ENCODE results near the gene MALSU1. TPM values are rescaled to one million over a fixed set of nuclear protein-coding genes. Genes with fewer than 3 reads are reported as not detected.

MALSU1 gene
- total and polyA plus RNA-seq, 2 of the 13 experiments (the other 11 are each of a cell fraction or from before 2014, with no cell fraction given): 72.0 to 141 TPM

DNA sequence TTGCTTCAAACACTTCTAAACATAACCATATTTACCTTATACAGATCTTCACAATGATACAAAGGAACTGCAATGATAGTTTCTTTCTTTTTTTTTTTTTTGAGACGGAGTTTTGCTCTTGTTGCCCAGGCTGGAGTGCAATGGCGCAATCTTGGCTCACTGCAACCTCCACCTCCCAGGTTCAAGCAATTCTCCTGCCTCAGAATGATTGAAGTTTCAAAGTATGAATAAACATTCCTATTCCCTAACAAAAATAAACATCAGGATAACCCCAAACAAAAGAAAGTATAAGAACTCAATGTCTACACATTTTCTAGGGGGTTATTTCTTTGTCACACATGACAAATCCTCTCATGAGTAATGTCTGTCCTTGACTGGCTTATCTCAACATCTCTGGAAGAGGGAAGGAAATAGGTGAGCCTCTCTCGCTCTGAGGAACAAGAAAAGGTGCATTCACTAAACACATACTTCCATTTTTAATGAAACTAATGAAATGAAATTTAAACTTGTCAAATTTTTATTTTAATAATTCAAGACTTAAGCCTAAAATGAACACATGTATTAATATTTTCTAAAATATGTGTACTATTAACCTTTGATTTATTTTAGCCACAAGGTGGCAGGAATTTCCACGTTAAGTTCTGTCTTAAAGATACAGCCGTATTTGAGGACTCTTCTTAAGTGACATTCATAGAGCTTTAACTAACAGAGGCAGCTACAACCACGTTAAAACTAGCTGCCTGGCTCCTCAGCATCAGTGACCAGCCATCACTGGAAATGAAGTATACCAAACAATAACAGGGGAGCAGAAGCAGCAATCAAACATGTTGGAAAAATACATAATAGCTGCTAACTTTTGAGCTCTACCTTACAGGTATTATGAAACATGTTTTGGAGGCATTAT, 58.3 kb downstream of the MALSU1 start (continued):
- TF ChIP-seq, protein P1, sequence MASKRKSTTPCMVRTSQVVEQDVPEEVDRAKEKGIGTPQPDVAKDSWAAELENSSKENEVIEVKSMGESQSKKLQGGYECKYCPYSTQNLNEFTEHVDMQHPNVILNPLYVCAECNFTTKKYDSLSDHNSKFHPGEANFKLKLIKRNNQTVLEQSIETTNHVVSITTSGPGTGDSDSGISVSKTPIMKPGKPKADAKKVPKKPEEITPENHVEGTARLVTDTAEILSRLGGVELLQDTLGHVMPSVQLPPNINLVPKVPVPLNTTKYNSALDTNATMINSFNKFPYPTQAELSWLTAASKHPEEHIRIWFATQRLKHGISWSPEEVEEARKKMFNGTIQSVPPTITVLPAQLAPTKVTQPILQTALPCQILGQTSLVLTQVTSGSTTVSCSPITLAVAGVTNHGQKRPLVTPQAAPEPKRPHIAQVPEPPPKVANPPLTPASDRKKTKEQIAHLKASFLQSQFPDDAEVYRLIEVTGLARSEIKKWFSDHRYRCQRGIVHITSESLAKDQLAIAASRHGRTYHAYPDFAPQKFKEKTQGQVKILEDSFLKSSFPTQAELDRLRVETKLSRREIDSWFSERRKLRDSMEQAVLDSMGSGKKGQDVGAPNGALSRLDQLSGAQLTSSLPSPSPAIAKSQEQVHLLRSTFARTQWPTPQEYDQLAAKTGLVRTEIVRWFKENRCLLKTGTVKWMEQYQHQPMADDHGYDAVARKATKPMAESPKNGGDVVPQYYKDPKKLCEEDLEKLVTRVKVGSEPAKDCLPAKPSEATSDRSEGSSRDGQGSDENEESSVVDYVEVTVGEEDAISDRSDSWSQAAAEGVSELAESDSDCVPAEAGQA (IDR thresholded peaks at IDR 0.05; ENCODE audit: low read depth): no peak
- TF ChIP-seq, protein P1 (CRISPR knock-in tag; IDR thresholded peaks at IDR 0.05; ENCODE audit: borderline replicate concordance): no peak
- TF ChIP-seq TARDBP (CRISPR knock-in tag; IDR thresholded peaks at IDR 0.05) (no peak; the same call in 1 of the 2 replicates), ZBTB7B (CRISPR knock-in tag; IDR thresholded peaks at IDR 0.05) (no peak), KAT7 (CRISPR knock-in tag; IDR thresholded peaks at IDR 0.05; ENCODE audit: borderline replicate concordance) (no peak), CEBPG (CRISPR knock-in tag; IDR thresholded peaks at IDR 0.05) (peak; percentile 90), ZNF644 (CRISPR knock-in tag; IDR thresholded peaks at IDR 0.05; ENCODE audit: low read depth) (no peak), REPIN1 (CRISPR knock-in tag; IDR thresholded peaks at IDR 0.05; ENCODE audit: borderline replicate concordance, low read depth) (no peak), PITX1 (CRISPR knock-in tag; IDR thresholded peaks at IDR 0.05) (0 out of 2 replicates have a peak, but pooled peaks have one; percentile 41), SALL2 (CRISPR knock-in tag; IDR thresholded peaks at IDR 0.05) (no peak)
- TF ChIP-seq, protein P2, sequence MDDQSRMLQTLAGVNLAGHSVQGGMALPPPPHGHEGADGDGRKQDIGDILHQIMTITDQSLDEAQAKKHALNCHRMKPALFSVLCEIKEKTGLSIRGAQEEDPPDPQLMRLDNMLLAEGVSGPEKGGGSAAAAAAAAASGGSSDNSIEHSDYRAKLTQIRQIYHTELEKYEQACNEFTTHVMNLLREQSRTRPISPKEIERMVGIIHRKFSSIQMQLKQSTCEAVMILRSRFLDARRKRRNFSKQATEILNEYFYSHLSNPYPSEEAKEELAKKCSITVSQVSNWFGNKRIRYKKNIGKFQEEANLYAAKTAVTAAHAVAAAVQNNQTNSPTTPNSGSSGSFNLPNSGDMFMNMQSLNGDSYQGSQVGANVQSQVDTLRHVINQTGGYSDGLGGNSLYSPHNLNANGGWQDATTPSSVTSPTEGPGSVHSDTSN (CRISPR knock-in tag; IDR thresholded peaks at IDR 0.05; ENCODE audit: borderline replicate concordance): no peak
- TF ChIP-seq, protein P3, sequence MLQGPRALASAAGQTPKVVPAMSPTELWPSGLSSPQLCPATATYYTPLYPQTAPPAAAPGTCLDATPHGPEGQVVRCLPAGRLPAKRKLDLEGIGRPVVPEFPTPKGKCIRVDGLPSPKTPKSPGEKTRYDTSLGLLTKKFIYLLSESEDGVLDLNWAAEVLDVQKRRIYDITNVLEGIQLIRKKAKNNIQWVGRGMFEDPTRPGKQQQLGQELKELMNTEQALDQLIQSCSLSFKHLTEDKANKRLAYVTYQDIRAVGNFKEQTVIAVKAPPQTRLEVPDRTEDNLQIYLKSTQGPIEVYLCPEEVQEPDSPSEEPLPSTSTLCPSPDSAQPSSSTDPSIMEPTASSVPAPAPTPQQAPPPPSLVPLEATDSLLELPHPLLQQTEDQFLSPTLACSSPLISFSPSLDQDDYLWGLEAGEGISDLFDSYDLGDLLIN (CRISPR knock-in tag; IDR thresholded peaks at IDR 0.05; ENCODE audit: borderline replicate concordance): no peak
- TF ChIP-seq, protein P4, sequence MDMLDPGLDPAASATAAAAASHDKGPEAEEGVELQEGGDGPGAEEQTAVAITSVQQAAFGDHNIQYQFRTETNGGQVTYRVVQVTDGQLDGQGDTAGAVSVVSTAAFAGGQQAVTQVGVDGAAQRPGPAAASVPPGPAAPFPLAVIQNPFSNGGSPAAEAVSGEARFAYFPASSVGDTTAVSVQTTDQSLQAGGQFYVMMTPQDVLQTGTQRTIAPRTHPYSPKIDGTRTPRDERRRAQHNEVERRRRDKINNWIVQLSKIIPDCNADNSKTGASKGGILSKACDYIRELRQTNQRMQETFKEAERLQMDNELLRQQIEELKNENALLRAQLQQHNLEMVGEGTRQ (IDR thresholded peaks at IDR 0.05; ENCODE audit: low read depth, low read length): no peak
- TF ChIP-seq, protein P4 (CRISPR knock-in tag; IDR thresholded peaks at IDR 0.05; ENCODE audit: borderline replicate concordance): no peak
- TF ChIP-seq, protein P5, sequence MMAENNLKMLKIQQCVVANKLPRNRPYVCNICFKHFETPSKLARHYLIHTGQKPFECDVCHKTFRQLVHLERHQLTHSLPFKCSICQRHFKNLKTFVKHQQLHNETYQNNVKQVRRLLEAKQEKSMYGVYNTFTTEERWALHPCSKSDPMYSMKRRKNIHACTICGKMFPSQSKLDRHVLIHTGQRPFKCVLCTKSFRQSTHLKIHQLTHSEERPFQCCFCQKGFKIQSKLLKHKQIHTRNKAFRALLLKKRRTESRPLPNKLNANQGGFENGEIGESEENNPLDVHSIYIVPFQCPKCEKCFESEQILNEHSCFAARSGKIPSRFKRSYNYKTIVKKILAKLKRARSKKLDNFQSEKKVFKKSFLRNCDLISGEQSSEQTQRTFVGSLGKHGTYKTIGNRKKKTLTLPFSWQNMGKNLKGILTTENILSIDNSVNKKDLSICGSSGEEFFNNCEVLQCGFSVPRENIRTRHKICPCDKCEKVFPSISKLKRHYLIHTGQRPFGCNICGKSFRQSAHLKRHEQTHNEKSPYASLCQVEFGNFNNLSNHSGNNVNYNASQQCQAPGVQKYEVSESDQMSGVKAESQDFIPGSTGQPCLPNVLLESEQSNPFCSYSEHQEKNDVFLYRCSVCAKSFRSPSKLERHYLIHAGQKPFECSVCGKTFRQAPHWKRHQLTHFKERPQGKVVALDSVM (CRISPR knock-in tag; IDR thresholded peaks at IDR 0.05): 0 out of 2 replicates have a peak, but pooled peaks have one; percentile 4
